HG03135 (cell line): ENCODE data around the gene DDA1.
"Not testable (repeated sequence)": the region's sequence is repeated elsewhere in the genome, so short reads cannot be mapped to it uniquely, and the experiment has no call there.

Experiments
- ATAC-seq: cut with Tn5 transposase; IDR thresholded peaks from one replicate; pipeline ENCODE4 v1.9.1; 2021; ENCODE audit warnings: mild to moderate bottlenecking, moderate library complexity; ENCODE audit not compliant: unreplicated experiment

DDA1 gene

GRCh38 chr19:17309198-17309964 is at the start of gene DDA1:
DDA1 (plus strand) TSS chr19:17309563; CDS start chr19:17309655, 92 bp downstream.
- peak; percentile 58 for ATAC-seq

GRCh38 chr19:17259934-17260333 is 49.4 kb upstream of the DDA1 start:
- no peak for ATAC-seq

GRCh38 chr19:17260842-17261325 is 48.5 kb upstream of the DDA1 start:
- ATAC-seq, result no peak

- ATAC-seq, result no peak
Observed at GRCh38 chr19:17262557-17262956, 46.8 kb upstream of the DDA1 start.

- ATAC-seq, result no peak
Observed at GRCh38 chr19:17263712-17264640, 45.4 kb upstream of the DDA1 start.

GRCh38 chr19:17264641-17264979 is 44.8 kb upstream of the DDA1 start, which contains the start of gene USHBP1:
USHBP1 (minus strand) TSS chr19:17264745; CDS start chr19:17264299, 446 bp downstream.
- ATAC-seq, result no peak

- ATAC-seq, result no peak
Observed at GRCh38 chr19:17266026-17266425, 43.3 kb upstream of the DDA1 start.

- ATAC-seq, result peak; percentile 23
Observed at GRCh38 chr19:17266589-17266974, 42.8 kb upstream of the DDA1 start.

GRCh38 chr19:17266975-17267788 is 42.2 kb upstream of the DDA1 start, which contains the start of gene BABAM1:
BABAM1 (plus strand) TSS chr19:17267443; CDS start chr19:17268807, 1,364 bp downstream.
- ATAC-seq, result peak; percentile 88

- no peak for ATAC-seq
Observed at GRCh38 chr19:17268754-17269153, 40.6 kb upstream of the DDA1 start.

GRCh38 chr19:17274892-17275291 is 34.5 kb upstream of the DDA1 start:
- ATAC-seq, result not testable (repeated sequence)

GRCh38 chr19:17275441-17276175 is 33.8 kb upstream of the DDA1 start:
- no peak for ATAC-seq

GRCh38 chr19:17279436-17279835 is 29.9 kb upstream of the DDA1 start:
- ATAC-seq, result no peak

GRCh38 chr19:17281391-17282304 is 27.7 kb upstream of the DDA1 start, which contains the start of gene ANKLE1:
ANKLE1 (plus strand) TSS chr19:17281901; CDS start chr19:17281921, 20 bp downstream.
- no peak for ATAC-seq

- peak; percentile 68 for ATAC-seq
Observed at GRCh38 chr19:17282488-17283125, 26.8 kb upstream of the DDA1 start.

GRCh38 chr19:17283504-17283996 is 25.8 kb upstream of the DDA1 start:
- ATAC-seq, result no peak

- ATAC-seq, result no peak
Observed at GRCh38 chr19:17285415-17286135, 23.8 kb upstream of the DDA1 start.

- ATAC-seq, result no peak
Observed at GRCh38 chr19:17286263-17286662, 23.1 kb upstream of the DDA1 start.
